HG02884 (cell line): ENCODE measurements around the gene RHBDL1.

Experiments used
- ATAC-seq: cut with Tn5 transposase; IDR thresholded peaks from one replicate; pipeline ENCODE4 v1.9.1; 2021; ENCODE audit warnings: mild to moderate bottlenecking, moderate library complexity; ENCODE audit not compliant: unreplicated experiment

The RHBDL1 gene

DNA sequence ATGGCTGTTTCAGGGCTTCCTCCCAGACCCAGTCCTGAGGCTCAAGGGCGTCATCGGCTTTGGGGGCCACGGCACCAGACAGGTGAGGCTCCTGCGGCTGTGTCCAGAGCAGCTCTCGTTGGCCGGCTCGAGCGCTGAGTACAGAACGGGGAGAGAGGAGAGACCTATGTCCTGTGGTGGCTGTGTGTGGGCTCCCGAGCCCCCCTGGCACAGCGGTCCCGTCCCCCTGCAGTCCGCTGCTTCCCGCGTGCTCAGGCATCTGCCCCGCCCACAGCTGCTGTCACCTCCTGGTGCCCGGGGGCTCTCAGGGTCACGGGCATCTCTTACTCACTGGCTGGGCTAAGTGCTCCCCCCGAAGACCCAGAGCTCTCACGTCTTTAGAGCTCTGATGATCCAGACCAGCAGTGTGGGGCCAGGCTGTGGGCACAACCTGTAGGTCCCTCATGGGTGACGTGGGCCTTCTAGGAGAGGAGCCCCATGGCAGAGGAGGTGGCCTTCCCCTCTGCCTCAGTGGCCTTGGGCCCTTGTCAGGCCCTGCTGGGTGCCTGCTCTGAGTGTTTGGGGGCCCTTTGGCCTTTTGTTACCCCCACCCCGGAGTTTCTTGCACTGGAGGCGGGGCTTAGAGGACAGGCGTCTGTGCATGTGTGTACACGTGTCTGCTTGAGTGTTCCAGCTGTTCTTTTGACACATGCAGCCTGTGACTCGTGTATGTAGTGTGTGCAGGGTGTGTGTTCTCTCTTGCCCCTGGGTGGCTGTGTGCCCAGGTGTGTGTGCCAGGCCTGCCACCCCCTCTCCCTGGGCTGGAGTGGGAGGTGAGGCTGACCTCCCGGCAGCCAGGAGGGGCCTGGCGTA lies 22.8 kb upstream of the RHBDL1 start:
- ATAC-seq = no peak

DNA sequence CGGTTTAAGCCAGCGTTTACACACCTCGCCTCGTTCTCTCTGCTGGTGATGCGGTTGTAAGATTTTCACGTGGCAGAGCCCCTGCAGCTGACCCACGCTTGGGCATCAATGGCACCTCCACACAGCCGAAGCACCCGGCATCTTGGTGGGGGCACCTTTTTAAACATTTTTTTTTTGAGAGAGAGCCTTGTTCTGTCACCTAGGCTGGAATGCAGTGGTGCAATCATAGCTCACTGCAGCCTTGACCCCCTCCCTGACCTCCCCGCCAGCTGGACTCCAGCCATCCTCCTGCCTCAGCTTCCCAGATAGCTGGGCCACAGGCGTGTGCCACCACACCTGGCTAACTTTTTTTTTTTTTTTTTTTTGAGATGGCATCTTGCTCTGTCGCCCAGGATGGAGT lies 21.4 kb upstream of the RHBDL1 start:
- no peak for ATAC-seq

DNA sequence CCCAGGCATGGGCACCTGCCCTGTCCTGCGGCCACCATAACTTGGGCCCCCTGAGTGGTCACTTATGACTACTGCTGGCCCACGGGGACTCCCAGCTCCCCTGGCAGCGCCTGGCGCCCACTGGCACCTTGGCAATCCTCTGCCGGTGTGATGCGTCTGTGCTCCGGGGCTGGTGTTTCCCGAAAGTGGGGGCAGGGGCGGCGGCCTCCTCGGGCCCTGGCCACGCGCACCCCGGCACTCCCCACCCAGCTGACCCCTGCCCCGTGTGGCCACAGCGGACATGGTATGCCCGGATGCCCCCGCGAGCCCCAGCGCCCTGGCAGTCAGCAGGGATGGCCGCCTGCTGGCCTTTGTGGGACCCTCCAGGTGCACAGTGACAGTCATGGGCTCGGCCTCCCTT lies 18.0 kb upstream of the RHBDL1 start:
- no peak for ATAC-seq

DNA sequence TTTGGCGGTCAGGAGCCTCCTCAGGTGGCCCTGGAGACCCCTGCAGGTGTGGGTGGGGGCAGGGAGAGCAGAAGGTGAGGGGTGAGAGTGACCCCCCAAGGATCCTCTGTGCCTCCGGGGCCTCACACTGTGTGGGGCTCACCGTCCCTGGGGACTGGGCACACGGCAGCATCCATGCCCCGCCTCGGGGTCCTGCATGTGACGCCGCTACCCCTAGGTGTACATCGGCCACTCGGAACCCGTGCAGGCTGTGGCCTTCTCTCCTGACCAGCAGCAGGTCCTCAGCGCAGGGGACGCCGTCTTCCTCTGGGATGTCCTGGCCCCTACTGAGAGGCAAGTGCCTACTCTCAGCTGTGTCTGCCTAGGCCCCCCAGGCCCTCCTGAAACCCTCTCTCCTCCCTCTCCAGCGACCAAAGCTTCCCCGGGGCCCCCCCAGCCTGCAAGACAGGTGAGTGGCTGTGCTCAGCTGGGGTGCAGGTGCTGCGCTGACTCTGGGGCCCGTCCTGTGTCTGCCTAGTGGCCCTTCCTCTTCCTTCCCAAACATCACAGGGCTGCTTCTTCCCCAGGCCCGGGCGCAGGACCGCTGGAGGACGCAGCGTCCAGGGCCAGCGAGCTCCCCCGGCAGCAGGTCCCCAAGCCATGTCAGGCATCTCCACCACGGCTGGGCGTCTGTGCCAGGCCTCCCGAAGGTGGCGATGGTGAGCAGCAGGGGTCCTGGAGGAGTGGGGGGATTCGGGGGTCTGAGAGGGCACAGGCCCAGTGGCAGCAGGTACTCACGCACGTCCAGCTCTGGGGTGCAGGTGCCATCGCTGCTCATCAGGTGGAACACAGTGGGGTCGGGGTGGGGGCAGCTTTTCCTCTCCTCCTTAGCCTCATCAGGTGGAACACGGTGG lies 16.5 kb upstream of the RHBDL1 start:
- no peak for ATAC-seq

DNA sequence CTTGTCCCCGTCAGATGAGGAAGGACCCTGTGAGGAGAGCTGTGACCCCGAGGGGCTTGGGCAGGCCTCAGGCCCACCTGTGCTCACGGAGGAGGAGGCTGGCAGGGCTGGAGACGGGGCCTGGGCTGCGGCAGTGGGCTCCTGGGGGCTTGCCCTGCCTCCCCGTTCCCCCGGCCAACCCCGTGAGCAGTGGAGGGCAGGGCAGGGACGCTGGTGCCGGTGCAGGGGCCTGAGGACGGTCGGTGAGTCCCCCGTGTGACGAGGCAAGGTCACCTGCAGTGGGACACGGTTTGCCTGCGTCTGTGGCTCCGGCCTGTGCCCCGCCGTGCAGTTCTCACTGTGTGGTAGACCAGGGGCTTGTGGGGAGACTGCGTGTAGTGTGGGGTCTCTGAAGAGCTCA lies 15.9 kb upstream of the RHBDL1 start:
- no peak for ATAC-seq

DNA sequence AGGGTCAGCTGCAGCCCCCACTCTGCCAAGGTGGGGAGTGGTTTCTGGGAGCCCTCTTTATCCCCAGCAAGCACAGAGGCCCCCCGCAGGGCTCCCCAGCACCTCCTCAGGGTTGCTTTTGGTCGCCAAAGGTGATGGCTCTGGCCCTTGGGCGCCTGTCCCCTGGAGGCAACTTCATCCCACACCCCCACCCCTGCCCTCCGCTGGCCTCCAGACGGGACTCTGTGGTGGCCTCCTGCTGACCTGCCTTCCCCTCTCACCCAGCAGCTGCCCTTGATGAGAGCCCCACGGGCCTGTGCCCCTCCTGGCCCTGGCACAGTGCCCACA lies 15.4 kb upstream of the RHBDL1 start:
- no peak for ATAC-seq

GRCh38 chr16:660459-661183 lies 14.8 kb upstream of the RHBDL1 start:
- no peak for ATAC-seq

GRCh38 chr16:661184-661821 lies 14.2 kb upstream of the RHBDL1 start:
- no peak for ATAC-seq

GRCh38 chr16:662095-662494 lies 13.4 kb upstream of the RHBDL1 start:
- no peak for ATAC-seq

DNA sequence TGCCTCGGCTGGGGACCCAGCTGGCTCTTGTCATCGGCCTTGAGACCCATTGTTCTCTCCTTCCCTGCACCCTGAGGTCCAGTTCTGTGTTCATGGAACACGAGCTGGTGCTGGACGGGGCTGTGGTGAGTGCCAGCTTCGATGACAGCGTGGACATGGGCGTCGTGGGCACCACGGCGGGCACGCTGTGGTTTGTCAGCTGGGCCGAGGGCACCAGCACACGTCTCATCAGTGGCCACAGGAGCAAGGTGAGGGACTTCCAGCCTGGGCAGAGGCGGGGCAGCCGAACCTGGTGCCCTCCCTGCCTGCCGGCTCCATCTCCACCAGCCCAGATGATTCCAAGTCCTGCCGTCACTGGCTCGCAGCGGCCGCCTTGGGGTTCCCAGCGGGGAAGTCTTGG lies 12.9 kb upstream of the RHBDL1 start:
- no peak for ATAC-seq

GRCh38 chr16:666572-666971 lies 8.9 kb upstream of the RHBDL1 start:
- ATAC-seq = no peak

GRCh38 chr16:667113-667779 lies 8.2 kb upstream of the RHBDL1 start:
- ATAC-seq = no peak

- ATAC-seq = peak; percentile 68
Observed at GRCh38 chr16:667780-668518, 7.5 kb upstream of the RHBDL1 start, which contains the start of gene RHOT2. RHOT2 (plus strand) TSS chr16:668132; CDS start chr16:668200, 68 bp downstream.

GRCh38 chr16:668519-669171 lies 6.8 kb upstream of the RHBDL1 start:
- peak; percentile 7 for ATAC-seq

- ATAC-seq = no peak
Observed at GRCh38 chr16:669666-670065, 5.8 kb upstream of the RHBDL1 start.

GRCh38 chr16:670485-671352 lies 4.8 kb upstream of the RHBDL1 start:
- no peak for ATAC-seq

GRCh38 chr16:671353-672131 lies 3.9 kb upstream of the RHBDL1 start:
- no peak for ATAC-seq
